Stimulated activated naive CD8-positive, alpha-beta T cell treated with anti-CD3 and anti-CD28 coated beads, Interleukin-15, Interleukin-2, amounts not matched to agents 100 ng/mL and 50 ng/mL, for 24 hours (primary cell): Measurements from ENCODE around the gene PMM1.
"Not testable (repeated sequence)": the region's sequence is repeated elsewhere in the genome, so short reads cannot be mapped to it uniquely, and the experiment has no call there.

Experiments used
- H3K27ac Mint-ChIP-seq: one replicate; pipeline ENCODE4 v1.8.0; 2021; ENCODE audit warnings: mild to moderate bottlenecking, mixed read lengths
- H3K27me3 Mint-ChIP-seq: one replicate; pipeline ENCODE4 v1.8.0; 2021; ENCODE audit warnings: mixed read lengths
- H3K36me3 Mint-ChIP-seq: one replicate; pipeline ENCODE4 v1.8.0; 2021; ENCODE audit warnings: low read depth, mixed read lengths
- H3K4me1 Mint-ChIP-seq: one replicate; pipeline ENCODE4 v1.8.0; 2021; ENCODE audit warnings: low read depth, mixed read lengths
- H3K4me3 Mint-ChIP-seq: one replicate; pipeline ENCODE4 v1.8.0; 2021; ENCODE audit warnings: mild to moderate bottlenecking, mixed read lengths
- H3K9me3 Mint-ChIP-seq: one replicate; pipeline ENCODE4 v1.8.0; 2021; ENCODE audit warnings: mixed read lengths

PMM1 gene

DNA sequence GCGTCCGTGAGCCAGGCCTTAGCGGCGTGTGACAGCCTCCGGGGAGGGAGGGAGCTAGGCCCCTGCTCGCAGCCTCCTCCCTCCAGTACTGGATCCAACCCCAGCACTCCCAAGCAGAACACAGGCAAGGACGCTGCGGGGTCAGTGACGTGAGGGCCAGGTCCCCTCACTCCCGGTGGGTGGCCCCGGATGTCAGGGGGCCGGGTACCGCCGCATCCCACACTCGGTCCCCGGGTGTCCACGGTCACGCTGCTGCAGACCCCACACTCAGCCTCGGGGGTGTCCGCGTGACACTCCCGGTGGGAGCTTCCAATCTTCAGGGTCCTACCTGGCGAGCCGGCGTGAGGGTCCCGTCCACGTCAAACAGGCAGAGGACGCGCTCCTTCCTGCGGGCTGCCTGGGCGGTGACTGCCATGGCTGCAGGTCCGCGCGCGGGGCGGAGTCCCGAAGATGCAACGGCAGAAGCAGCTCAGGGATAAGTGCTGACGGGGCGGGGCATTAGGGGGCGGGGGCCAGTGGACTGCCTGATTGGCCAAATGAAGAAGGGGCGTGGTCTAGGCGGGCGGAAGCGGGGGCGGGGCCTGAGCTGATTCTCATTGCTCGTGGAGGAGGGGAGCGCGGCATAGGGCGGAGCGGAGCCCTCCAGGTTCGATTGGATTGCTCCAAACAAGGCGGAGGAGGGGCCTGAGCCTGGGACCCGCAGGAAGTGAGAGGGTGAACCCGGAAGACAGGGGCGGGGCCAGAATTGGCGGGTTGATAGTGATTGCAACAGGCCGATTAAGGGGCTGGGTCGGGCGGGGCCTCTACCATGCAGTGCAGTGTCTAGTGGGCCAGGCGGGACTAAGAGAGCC, at the start of gene PMM1:
Gene PMM1, minus strand, starts transcription at position 450 of the 851 bp plus-strand sequence. Its CDS starts 35 bp downstream, at position 415.
- H3K36me3 Mint-ChIP-seq, result peaks cover 4% of the 10 kb centered on the region
- H3K27ac Mint-ChIP-seq, result peak within 1 kb of the TSS; percentile 84
- H3K4me1 Mint-ChIP-seq, result peaks cover 16% of the 10 kb centered on the region
- H3K9me3 Mint-ChIP-seq, result no peaks in the 10 kb centered on the region
- H3K27me3 Mint-ChIP-seq, result no peaks in the 10 kb centered on the region
- peak within 1 kb of the TSS; percentile 91 for H3K4me3 Mint-ChIP-seq

DNA sequence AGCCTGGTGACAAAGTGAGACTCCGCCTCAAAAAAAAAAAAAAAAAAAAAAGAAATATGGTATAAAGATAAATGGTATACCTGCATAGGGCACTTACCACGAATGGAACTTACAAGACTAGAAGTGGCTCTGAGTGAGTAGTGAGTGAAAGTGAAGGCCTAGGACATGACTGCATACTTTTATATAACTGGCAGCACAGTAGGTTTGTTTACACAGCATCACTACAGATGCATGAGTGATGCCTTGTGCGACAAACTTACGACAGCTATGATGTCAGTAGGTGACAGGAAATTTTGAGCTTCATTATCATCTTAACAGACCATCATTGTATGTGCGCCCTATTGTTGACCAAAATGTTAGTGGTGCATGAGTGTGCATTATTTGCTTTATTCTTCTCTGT, 49.1 kb upstream of the PMM1 start:
- H3K4me1 Mint-ChIP-seq, result peaks cover 7% of the 10 kb centered on the region
- H3K27me3 Mint-ChIP-seq, result no peaks in the 10 kb centered on the region
- no peaks in the 10 kb centered on the region for H3K9me3 Mint-ChIP-seq
- H3K4me3 Mint-ChIP-seq, result no peak overlapping the region
- peaks cover 70% of the 10 kb centered on the region for H3K36me3 Mint-ChIP-seq
- no peak overlapping the region for H3K27ac Mint-ChIP-seq

DNA sequence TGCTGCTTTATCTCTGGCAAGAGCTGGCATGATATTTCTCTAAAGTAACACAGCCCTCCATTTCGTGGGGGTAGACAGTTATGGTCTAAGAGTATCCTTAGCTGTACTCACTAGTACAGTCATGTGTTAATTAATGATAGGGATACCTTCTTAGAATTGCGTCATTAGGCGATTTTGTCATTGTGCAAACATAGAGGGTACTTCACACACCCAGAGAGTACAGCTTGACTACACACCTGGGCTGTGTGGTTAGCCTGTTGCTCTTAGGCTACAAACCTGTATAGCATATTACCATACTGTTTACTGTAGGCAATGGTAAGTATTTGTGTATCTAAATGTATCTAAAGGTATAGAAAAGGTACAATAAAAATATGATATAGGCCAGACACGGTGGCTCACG, 48.5 kb upstream of the PMM1 start:
- H3K4me3 Mint-ChIP-seq, result no peak overlapping the region
- no peaks in the 10 kb centered on the region for H3K27me3 Mint-ChIP-seq
- H3K36me3 Mint-ChIP-seq, result peaks cover 76% of the 10 kb centered on the region
- H3K9me3 Mint-ChIP-seq, result no peaks in the 10 kb centered on the region
- H3K4me1 Mint-ChIP-seq, result peaks cover 7% of the 10 kb centered on the region
- H3K27ac Mint-ChIP-seq, result no peak overlapping the region

DNA sequence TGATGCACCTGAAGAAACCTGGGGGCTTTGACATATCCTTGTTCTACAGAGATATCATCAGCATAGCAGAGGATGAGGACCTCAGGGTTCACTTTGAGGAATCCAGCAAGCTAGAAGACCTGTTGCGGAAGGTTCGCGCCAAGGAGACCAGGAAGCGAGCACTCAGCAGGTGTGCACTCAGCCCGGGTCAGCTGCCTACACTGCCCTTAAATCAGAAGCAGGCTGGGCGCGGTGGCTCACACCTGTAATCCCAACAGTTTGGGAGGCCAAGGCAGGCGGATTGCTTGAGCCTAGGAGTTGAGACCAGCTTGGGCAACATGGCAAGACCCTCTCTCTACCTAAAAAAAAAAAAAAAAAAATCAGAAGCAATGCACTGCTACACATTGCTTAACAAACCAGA, 48.0 kb upstream of the PMM1 start:
- not testable (repeated sequence) for H3K4me3 Mint-ChIP-seq, H3K27ac Mint-ChIP-seq, H3K27me3 Mint-ChIP-seq, H3K4me1 Mint-ChIP-seq, H3K9me3 Mint-ChIP-seq
- H3K36me3 Mint-ChIP-seq, result peaks cover 73% of the 10 kb centered on the region

DNA sequence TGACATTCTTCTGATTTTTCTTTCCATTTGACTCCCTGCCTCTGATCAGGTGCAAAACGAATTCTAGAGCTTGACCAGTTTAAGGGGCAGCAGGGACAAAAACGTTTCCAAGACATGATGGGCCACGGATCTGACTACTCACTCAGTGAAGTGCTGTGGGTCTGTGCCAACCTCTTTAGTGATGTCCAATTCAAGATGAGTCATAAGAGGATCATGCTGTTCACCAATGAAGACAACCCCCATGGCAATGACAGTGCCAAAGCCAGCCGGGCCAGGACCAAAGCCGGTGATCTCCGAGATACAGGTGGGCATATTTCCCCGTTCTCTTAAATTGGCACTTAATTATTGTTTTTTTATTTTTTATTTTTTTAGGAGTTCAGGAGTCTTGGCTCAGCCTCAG, 46.8 kb upstream of the PMM1 start:
- Mint-ChIP-seq H3K4me1 (no peaks in the 10 kb centered on the region), H3K9me3 (no peaks in the 10 kb centered on the region), H3K27me3 (no peaks in the 10 kb centered on the region), H3K4me3 (no peak overlapping the region), H3K27ac (no peak overlapping the region), H3K36me3 (peaks cover 71% of the 10 kb centered on the region)

DNA sequence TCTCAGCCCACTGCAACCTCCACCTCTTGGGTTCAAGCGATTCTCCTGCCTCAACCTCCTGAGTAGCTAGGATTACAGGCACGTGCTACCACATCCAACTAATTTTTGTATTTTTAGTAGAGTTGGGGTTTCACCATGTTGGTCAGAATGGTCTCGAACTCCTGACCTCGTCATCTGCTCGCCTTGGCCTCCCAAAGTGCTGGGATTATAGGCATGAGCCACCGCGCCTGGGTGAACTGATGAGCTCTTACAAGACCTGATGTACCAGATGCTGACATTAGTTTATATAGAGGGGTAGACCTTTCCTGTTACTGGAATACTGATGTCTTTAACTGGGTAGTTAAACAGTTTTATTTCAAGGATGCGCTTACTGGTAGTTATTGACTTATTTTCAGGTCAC, 45.0 kb upstream of the PMM1 start:
- not testable (repeated sequence) for H3K9me3 Mint-ChIP-seq

DNA sequence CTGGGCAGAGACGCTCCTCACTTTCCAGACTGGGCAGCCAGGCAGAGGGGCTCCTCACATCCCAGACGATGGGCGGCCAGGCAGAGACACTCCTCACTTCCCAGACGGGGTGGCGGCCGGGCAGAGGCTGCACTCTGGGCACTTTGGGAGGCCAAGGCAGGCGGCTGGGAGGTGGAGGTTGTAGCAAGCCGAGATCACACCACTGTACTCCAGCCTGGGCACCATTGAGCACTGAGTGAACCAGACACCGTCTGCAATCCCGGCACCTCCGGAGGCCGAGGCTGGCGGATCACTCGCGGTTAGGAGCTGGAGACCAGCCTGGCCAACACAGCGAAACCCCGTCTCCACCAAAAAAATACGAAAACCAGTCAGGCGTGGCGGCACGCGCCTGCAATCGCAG, 42.0 kb upstream of the PMM1 start:
- H3K27ac Mint-ChIP-seq, result not testable (repeated sequence)

More for the DNA sequence above, 45.0 kb upstream of the PMM1 start:
- H3K27me3 Mint-ChIP-seq, H3K27ac Mint-ChIP-seq, H3K4me3 Mint-ChIP-seq, H3K4me1 Mint-ChIP-seq: not testable (repeated sequence)
- peaks cover 73% of the 10 kb centered on the region for H3K36me3 Mint-ChIP-seq

DNA sequence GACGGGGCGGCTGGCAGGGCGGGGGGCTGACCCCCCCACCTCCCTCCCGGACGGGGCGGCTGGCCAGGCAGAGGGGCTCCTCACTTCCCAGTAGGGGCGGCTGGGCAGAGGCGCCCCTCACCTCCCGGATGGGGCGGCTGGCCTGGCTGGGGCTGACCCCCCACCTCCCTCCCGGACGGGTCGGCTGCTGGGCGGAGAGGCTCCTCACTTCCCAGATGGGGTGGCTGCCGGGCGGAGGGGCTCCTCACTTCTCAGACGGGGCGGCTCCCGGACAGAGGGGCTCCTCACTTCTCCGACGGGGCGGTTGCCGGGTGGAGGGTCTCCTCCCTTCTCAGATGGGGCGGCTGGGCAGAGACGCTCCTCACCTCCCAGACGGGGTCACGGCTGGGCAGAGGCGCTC, 41.5 kb upstream of the PMM1 start:
- H3K36me3 Mint-ChIP-seq, result peaks cover 78% of the 10 kb centered on the region
- not testable (repeated sequence) for H3K4me1 Mint-ChIP-seq, H3K27me3 Mint-ChIP-seq, H3K4me3 Mint-ChIP-seq, H3K9me3 Mint-ChIP-seq, H3K27ac Mint-ChIP-seq

More for the DNA sequence above, 42.0 kb upstream of the PMM1 start:
- H3K4me1 Mint-ChIP-seq, H3K27me3 Mint-ChIP-seq, H3K9me3 Mint-ChIP-seq, H3K4me3 Mint-ChIP-seq: not testable (repeated sequence)
- H3K36me3 Mint-ChIP-seq, result peaks cover 83% of the 10 kb centered on the region

DNA sequence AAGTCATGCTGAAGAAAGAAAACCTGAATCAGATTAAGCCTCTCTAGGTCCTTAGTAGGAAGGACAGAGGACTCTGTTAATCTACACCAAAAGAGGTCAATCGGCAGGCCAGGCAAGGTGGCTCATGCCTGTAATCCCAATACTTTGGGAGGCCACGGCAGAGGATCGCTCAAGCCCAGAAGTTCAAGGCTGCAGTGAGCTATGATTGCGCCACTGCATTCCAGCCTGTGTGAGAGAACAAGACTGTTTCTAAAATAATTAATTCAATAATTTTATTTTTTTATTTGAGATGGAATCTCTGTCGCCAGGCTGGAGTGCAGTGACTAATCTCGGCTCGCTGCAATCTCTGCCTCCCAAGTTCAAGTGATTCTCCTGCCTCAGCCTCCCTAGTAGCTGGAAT, 35.9 kb upstream of the PMM1 start:
- no peak overlapping the region for H3K4me3 Mint-ChIP-seq
- H3K9me3 Mint-ChIP-seq, result no peaks in the 10 kb centered on the region
- peaks cover 57% of the 10 kb centered on the region for H3K36me3 Mint-ChIP-seq
- H3K27ac Mint-ChIP-seq, result no peak overlapping the region
- no peaks in the 10 kb centered on the region for H3K27me3 Mint-ChIP-seq
- H3K4me1 Mint-ChIP-seq, result peaks cover 26% of the 10 kb centered on the region

DNA sequence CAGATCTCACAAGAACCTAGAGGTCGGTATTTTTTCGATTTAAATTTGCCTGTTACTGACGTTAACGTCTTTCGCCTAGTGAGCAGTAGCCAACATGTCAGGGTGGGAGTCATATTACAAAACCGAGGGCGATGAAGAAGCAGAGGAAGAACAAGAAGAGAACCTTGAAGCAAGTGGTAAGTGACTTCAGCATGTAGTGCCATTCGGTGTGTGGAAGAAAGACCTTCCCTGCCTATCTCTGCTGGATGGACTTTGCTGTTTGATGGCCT, 32.2 kb upstream of the PMM1 start:
- Mint-ChIP-seq H3K36me3 (peaks cover 45% of the 10 kb centered on the region), H3K4me1 (peaks cover 50% of the 10 kb centered on the region), H3K27me3 (no peaks in the 10 kb centered on the region)

DNA sequence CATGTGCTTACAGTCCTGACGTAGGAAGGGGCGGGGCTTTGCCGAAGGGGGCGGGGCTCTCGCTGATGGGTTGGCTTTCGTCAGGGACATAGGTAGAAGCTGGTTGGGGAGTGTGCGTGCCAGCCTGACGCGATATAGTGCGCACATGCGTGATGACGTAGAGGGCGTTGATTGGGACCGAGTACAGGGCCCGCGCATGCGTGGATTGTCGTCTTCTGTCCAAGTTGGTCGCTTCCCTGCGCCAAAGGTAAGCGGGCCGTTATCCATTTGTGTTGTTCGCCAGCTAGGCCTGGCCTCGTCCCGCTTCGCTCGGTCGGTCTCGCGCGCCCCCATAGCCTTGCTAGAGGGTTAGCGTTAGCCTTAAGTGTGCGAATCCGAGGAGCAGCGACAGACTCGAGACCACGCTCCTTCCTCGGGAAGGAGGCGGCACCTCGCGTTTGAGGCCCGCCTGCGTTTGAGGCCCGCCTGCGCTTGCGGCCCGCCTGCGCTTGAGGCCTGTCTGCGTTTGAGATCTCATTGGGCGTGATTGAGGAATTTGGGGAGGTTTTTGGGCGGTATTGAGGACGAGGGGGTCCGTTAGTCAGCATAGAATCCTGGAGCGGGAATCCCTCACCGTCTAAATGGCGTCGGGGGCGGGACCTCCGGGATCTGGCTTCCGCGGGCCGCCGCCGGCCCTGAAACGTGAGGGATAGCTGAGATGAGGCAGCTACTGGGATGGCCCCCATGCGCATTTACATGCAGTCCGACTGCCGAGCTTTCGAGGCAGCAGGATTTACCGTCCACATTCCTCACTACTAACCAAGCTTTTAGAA, 31.7 kb upstream of the PMM1 start, which contains the start of gene XRCC6:
Gene XRCC6, plus strand, starts transcription at position 197 of the 812 bp plus-strand sequence. CDS start 710 bp downstream, outside the sequence.
- Mint-ChIP-seq H3K9me3 (no peaks in the 10 kb centered on the region), H3K4me1 (peaks cover 55% of the 10 kb centered on the region), H3K27me3 (no peaks in the 10 kb centered on the region), H3K36me3 (peaks cover 47% of the 10 kb centered on the region), H3K27ac (peak within 1 kb of the TSS; percentile 100), H3K4me3 (peak within 1 kb of the TSS; percentile 99)

More for the DNA sequence above, 32.2 kb upstream of the PMM1 start:
- Mint-ChIP-seq H3K9me3 (no peaks in the 10 kb centered on the region), H3K27ac (peak overlapping the region; percentile 100), H3K4me3 (peak overlapping the region; percentile 99)

DNA sequence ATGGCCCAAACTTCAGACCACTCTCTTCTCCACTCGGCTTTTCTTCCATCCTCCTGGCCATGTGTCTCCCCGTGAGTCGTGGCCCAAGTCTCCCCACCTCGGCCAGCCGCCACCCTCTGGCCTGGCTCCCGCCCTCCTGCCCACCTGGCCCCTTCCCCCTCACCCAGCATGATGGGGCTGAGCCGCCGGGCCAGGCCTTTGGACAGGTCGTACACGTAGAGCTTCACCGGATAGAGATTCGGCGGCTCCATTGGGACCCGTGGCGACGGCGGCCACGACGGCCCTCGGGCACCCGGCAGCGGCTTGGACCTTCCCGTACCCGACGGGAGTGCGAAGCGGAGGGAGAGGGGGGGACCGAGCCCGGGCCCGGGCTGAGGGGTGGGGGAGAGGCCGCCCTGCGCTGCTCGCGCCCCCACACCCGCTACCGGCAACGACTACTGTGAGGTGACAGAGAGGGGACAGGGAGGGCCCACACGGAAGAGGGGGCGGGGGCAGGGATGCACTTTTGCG, 31.0 kb upstream of the PMM1 start, which contains the start of gene DESI1:
Gene DESI1, minus strand, starts transcription at position 455 of the 510 bp plus-strand sequence. Its CDS starts 204 bp downstream, at position 251.
- H3K27ac Mint-ChIP-seq, result peak within 1 kb of the TSS; percentile 100
- H3K9me3 Mint-ChIP-seq, result no peaks in the 10 kb centered on the region
- H3K4me1 Mint-ChIP-seq, result peaks cover 56% of the 10 kb centered on the region
- peaks cover 47% of the 10 kb centered on the region for H3K36me3 Mint-ChIP-seq
- H3K27me3 Mint-ChIP-seq, result no peaks in the 10 kb centered on the region
- H3K4me3 Mint-ChIP-seq, result peak within 1 kb of the TSS; percentile 99

DNA sequence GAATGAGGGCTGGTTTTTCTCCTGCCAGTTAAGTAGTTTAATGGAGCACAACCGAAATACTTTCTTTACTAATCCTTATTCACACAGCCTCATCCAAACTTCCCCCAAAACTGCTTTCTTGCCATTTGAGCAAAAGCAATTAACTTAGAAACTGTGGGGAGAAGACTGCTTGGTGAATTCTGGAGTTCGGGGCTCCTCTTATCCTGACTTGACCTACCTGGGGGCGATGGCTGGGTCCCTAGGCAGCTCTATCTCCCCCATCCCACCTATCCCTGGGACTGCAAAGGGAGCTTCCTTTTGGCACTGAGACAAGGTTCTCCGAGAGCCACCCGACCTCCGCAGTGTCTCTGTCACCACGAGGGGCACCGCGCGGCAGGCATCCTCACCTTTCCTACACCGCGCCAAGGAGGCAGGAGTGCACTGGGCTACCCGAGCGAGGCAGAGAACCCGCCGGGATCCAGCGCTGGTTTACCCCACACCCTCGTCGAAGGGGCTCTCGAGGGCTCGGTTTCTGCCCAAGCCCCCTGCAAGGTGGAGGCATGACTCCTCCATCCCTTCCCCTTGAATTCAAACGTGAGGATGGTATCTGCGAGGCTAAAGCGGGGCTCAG, 30.4 kb upstream of the PMM1 start:
- H3K27ac Mint-ChIP-seq, result peak overlapping the region; percentile 100
- no peaks in the 10 kb centered on the region for H3K9me3 Mint-ChIP-seq
- no peaks in the 10 kb centered on the region for H3K27me3 Mint-ChIP-seq
- H3K36me3 Mint-ChIP-seq, result peaks cover 45% of the 10 kb centered on the region
- peaks cover 51% of the 10 kb centered on the region for H3K4me1 Mint-ChIP-seq
- H3K4me3 Mint-ChIP-seq, result peak overlapping the region; percentile 99

DNA sequence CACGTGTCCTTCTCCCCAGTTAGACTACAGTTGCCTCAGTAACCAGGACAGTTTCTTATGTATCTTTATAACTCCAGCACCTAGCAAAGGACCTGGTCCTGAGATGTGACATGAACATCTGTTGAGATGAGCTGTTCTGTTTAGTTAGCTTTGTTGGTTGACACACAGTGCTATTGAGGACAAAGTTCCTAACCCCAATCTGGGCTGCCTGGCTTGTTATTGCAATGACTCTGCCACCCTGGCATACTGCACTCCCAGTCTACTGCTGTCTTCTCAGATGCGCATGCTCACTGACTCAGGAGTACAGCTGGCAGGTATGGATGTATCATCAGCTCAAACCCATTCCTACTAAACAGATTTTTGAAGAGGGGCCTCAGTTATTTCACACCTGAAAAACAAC, 23.8 kb upstream of the PMM1 start:
- Mint-ChIP-seq H3K27me3 (no peaks in the 10 kb centered on the region), H3K4me3 (no peak overlapping the region), H3K36me3 (peaks cover 46% of the 10 kb centered on the region), H3K27ac (no peak overlapping the region), H3K9me3 (no peaks in the 10 kb centered on the region), H3K4me1 (peaks cover 22% of the 10 kb centered on the region)
